NOMO-1 (cell line): ENCODE measurements around the gene PREX1.
A peak's percentile ranks its signal among the peaks of the same experiment; 100 is the strongest.

Source experiments
- DNase-seq, 2 experiments: peaks; one replicate each; lab custom pipeline; 2025; ENCODE audit not compliant: unreplicated experiment in 2 of 2; lab: John Stamatoyannopoulos, UW

PREX1 gene

DNA sequence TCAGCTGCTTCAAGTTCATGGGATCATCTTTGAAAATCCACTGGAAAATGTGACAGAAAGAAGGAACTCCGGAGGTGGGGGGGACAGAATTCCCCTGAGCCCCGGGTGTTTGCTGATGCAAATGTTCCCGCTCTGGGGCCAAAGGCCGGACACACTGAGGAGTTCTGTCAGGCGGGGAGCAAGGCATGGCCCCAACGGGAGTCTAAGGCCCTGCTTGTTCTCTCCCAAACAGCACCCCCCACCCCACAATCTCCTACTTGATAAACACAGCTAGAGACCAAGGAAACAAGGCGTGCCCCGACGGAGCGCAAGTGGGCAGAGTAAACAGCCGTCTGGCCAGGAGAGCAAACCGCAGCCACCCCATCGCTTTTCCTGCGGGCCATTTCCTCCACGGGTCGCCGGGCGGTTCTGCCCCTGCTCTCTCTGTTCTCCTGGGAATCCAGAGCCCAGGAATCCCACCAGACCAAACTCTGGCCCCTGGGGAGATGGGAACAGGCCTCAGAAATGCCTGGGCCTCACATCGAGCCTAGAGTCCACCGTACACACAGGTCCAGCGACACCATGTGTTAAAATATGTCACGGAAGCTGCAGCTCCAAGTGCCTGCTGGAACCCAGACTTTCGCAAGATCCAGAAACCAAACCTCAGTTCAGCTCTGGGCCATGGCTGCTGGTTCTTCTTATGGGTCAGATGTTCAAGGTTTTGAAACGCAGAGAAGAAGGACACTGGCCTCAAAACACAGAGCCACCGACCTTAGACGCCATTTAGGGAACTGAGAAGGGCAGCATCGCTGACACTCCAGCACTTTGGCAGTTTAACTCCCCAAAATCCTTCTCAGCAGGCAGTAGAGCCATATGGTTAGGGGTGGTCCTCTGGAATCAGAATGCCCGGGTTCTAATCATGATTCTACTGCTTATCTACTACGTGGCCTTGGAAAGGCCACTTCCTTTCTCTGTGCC is 104.2 kb downstream of the PREX1 start:
- peak; percentile 52 to 73 for DNase-seq

GRCh38 chr20:48722737-48723191 is 105.0 kb downstream of the PREX1 start:
- peak in 1 of 2 experiments; percentile 53 for DNase-seq

DNA sequence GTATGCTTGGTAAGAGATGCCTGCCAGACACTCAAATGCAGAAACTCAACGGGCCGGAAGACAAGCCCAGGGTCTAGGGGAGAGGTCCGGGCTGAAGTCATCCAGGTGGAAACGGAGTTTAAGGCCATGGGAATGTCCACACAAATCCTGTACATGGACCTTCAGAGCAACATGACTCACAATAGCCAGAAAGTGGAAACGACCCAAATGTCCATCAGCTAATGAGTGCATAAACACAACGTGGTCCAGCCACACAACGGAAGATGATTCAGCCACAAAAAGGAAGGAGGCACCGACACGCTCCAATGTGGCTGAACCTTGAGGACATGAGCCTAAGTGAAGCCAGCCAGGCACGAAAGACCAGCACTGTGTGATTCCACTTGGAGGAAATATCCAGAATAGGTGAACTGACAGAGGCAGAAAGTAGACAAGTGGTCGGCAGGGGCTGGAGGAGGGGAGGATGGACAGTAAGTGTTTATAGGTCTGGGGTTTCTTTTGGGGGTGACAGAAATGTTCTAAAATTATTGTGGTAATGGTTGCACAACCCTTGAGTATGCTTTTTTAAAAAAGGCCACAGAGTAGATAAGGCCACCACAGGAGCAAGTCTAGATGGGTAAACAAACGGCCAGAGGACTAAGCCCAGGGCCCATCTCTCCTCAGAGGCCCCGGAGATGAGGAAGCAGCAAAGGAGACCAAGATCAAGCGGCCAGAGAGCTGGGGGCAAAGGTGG is 105.6 kb downstream of the PREX1 start:
- DNase-seq = peak; percentile 78 to 89

DNA sequence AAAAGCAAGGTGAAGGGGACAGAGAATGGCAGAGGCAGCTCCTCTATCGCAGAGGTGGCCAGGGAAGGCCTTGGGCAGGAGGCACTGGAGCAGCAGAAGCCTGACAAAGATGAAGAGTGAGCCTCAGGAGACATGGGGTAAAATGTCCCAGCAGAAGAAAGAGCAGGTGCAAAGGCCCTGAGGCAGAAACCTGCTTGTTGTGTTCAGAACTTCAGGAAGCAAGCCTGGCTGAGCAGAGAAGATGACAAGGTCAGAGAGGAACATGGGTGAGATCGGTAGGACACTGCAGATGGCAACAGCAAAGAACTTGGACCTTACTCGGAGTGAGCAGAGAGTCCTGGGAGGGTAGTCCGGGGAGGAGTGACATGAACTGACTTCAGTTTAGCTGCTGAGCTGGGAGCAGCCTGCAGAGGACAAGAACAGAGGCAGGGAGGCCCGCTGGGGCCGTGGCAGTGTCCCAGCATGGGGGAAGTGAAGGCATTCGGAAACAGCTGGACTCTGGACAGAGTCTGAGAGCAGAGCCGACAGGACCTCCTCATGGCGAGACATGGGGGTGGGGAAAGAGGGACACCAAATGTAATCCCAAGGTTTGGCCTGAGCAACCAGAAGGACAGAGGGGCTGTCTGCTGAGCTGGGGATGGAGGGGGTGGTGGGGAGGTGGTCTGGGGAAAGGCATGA is 106.3 kb downstream of the PREX1 start:
- no peak for DNase-seq

DNA sequence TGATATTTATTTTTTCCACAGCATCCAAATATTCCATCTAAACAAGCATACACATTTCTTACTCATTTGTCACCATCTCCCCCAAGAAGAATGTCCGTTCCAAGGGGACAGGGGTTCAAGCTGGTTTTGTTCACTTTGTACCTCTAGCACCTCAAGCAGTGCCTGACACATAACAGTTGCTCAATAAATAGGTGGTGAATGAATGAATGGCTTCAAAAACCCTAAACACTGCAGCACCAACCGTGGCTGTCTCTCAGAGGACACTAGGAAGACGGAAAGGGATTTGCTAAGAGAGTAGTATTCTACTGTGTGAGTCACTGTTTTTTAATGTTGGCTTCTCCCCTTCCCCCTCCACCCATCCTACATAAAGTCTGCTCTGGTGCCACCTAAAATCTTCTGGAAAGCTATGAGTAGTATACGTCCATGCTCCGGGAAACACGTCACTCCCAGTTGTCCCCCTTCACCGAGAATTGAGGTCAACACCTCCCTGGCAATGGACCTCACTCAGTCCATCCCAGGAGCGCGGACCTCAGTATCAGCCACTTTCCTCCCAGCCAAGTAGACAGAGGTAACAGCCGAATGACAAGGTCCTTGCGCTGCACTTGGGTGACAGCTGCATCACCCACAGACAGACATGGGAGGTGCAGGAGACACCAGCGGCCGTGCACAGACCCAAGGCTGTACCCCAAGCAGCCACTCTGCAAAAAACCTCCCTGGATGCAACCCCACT is 107.4 kb downstream of the PREX1 start:
- no peak for DNase-seq

DNA sequence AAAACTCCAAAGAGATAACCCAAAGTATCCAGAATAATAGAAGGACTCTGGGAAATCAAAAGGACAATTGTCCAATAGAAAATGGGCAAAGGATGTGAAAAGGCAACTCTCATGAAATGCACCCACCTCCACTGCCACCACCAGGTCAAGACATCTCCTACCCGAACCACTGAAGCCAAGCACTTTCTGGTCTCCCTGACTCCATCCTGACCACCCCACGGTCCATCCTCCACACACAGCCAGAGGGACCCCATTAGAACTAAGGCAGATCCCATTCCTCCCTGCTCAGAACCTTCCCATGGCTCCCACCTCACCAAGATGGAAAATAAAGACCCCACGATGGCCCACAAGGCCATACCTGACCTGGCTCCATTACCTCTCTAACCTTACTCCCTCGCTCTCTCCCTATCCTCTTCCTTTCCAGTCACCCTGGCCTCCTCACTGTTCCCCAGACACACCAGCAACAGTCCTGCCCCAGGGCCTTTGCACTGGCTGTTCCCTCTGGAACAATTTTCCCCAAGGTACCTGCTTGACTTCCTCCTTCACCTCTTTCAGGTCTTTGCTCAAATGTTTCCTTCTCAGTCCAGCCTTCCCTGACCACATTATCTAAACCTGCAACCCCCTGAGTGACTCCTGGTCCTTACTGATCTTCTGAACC is 108.1 kb downstream of the PREX1 start:
- DNase-seq = no peak

DNA sequence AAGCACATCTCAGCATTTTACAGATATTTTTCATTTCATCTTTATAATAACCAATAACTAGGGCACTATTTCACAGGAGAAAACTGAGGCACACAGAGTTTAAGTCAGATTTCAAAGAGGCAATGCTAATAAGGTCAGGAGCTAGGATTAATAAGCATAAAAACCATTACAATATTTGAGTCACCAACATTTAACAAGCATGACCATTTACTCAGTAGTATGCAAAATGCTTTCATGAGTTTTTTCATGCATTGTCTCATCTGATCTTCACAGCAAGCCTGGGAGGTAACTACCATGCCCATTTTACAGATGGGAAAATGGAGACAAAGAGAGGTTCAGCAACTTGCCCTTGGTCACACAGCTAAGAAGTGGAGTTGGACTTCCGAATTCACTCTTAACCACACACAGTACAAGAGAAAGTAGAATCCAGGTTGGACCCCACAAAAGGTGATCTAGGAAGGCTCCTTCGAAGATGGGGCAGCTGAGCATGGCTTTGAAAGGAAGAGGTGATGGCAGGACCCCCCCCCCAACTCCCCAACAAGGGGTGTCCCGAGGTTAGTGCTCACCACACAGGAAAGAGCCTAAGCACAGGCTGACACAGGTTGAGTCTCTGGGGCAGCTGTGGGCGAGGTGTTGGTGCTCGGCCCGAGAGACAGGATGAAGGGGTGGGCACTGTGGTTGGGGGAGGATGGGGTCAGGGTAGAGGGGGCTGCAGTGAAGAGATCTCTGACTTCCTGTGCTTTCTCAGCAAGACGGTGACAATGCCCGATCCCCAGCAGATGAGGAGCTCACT is 108.8 kb downstream of the PREX1 start:
- DNase-seq = no peak

DNA sequence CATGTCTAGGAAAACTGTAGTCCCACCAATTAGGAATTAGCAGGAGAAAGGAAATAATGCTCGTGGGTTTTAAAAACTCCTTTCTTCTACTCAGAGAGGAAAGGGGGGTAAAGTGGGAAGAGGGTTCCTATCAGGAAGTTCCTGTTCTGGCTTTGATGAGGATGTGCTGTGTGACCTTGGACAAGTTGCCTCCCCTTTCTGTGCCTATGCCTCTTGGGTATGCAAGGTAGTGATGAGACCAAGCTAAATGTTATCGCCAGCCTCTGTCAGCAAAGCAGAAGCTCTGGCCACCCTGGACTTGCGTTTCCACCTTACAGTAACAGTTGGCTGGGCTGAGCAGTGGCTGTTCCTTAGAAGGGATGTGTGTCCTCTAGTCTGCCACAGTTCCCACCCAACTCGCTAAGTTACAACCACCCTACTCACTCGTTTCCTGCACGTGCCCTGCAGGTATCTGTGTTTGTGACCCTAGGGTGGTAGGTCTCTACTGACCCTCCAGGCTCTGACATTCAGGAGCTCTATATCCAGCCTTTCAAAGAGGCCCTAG is 110.0 kb downstream of the PREX1 start:
- no peak for DNase-seq

GRCh38 chr20:48717095-48717672 is 110.6 kb downstream of the PREX1 start:
- no peak for DNase-seq

DNA sequence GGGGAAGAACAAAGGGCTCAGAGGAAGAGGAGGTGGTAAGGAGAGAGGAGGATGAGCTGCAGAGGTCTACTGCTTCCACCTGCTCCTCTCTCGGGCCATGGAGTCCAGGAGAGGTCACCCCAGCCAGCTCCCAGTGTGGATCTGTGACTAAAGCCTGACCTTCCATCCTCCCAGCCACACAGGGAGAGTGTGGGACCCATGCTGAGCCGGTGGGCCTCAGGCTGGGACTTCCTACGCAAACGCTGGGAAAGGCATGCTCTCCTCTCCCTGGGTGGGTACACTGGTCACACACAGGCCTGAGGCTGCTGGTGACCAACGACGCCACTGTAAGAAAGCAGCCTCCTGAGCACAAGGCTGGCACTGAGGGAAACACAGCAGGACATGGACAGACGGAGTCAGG is 111.3 kb downstream of the PREX1 start:
- DNase-seq = no peak

GRCh38 chr20:48716086-48716485 is 111.7 kb downstream of the PREX1 start:
- no peak for DNase-seq

DNA sequence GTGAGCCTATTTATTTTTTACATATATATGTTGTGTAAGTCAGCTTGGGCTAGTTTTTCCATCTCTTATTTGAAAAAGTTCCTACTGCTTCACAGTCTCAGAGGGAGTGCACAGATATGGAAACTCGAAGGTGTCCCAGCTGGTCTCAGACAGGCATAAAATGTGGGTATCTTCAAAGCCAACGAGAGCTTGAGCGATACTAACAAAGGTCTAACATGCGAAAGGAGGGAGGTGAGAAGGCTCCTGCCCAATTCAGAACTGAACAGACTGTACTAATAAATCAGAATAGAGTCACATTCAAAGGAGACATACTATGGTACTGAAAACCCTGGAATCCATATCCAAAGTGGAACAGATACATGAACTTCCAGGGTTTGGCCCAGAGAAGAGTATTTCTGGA is 113.0 kb downstream of the PREX1 start:
- DNase-seq = no peak

GRCh38 chr20:48711696-48712464 is 115.9 kb downstream of the PREX1 start:
- DNase-seq = peak in 1 of 2 experiments; percentile 59

DNA sequence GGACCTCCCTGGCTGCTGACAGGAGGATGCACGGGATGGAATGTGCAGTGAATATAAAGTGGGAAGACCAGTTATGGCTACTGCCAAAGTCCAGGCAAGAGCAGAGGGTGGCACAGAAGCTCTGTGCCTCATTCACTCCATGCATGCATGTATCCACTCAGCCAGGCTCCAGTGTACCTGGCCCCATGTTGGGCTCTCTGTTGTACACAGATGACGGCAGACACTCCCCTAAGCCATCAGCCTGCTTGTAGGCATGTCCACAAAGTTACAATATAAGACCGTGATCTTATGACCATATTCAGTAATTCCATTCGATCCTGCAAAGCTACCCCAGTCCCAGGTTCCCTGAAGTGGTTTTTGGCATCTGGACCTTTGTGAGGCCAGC is 116.8 kb downstream of the PREX1 start:
- no peak for DNase-seq

GRCh38 chr20:48710341-48711043 is 117.3 kb downstream of the PREX1 start:
- no peak for DNase-seq

DNA sequence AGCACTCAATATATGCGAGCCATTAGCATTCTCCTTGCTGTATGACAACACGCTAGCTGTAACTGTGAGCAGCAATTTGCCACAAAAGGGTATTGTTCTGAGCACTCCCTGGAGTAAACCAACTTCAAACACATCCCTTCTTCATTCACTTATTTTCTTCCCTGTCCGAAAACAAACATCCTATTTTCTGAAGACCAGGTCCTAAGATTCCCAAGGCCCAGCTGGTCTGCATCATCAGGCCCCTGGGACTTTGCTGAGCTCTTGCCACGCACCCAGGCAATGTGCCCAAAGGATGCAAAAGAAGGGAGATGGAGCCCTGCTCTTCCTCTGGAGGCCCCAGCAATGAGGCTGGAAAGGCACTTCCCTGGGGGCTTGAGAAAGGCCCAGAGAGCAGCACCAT is 118.1 kb downstream of the PREX1 start:
- no peak for DNase-seq

DNA sequence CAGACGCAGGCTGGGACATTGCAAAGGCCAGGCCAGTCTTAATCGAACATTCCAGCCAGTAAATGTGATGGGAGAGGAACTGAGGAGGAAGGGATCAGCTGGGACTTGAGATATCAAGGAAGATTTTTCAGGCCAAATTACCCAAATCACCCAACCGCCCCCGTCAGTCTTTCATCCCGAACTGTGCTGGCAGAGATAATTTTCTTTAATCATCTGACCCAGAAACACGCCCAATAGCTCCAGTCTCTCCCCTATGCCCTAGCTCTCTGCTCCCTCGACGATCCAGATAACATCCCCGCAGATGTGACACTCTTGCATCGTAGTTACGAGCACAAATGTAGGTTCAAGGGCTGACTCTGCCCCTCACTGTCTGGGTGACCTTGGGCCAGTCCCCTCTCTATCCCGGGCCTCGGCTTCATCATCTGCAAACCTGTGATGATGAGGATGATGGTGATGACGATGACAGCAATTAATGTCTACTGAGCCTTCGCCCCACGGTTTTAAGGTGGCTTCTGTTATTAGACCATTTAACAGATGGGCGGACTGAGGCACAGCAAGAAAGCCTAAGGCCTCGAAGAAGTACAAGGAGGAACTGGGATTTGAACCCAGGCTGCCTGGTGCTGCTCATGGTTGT is 118.6 kb downstream of the PREX1 start:
- no peak for DNase-seq
